Nephron (organoid): ENCODE results near the gene SLC29A2.
A peak's percentile ranks its signal among the peaks of the same experiment; 100 is the strongest.

Experiments
- H3K27ac Mint-ChIP-seq, 3 experiments: 2 replicates each; pipeline ENCODE4 v1.8.0; 2020; ENCODE audit warnings: mixed read lengths in 3 of 3, mild to moderate bottlenecking in 2 of 3, moderate library complexity in 1 of 3
- H3K27me3 Mint-ChIP-seq: 2 replicates; pipeline ENCODE4 v1.8.0; 2021; ENCODE audit warnings: low read depth, mild to moderate bottlenecking, moderate library complexity, mixed read lengths
- H3K36me3 Mint-ChIP-seq: 2 replicates; pipeline ENCODE4 v1.8.0; 2020; ENCODE audit warnings: low read depth, mixed read lengths
- H3K4me1 Mint-ChIP-seq: 2 replicates; pipeline ENCODE4 v1.8.0; 2020; ENCODE audit warnings: mixed read lengths
- H3K4me3 Mint-ChIP-seq, 3 experiments: 2 replicates each; pipeline ENCODE4 v1.8.0; 2020; ENCODE audit warnings: mild to moderate bottlenecking in 3 of 3, mixed read lengths in 3 of 3, moderate library complexity in 2 of 3
- H3K9me3 Mint-ChIP-seq: 2 replicates; pipeline ENCODE4 v1.8.0; 2020; ENCODE audit warnings: mixed read lengths
- CTCF ChIP-seq, 3 experiments: fragments of 200-600 bp; sonication (generic); IDR thresholded peaks; one replicate each; pipeline ENCODE4 v1.5.0; 2021; ENCODE audit warnings: antibody characterized with exemption in 3 of 3; ENCODE audit not compliant: unreplicated experiment in 3 of 3

The SLC29A2 gene

GRCh38 chr11:66417000-66417399 lies 45.4 kb upstream of the SLC29A2 start:
- H3K4me3 Mint-ChIP-seq: no peak overlapping the region
- peaks cover 5% of the 10 kb centered on the region for H3K9me3 Mint-ChIP-seq
- peaks cover 16% of the 10 kb centered on the region for H3K4me1 Mint-ChIP-seq
- no peak overlapping the region for H3K27ac Mint-ChIP-seq
- TF ChIP-seq CTCF (IDR thresholded peaks at IDR 0.05; ENCODE audit: unreplicated experiment in 3 of 3): no peak
- peaks cover 3% of the 10 kb centered on the region for H3K36me3 Mint-ChIP-seq
- H3K27me3 Mint-ChIP-seq: peaks cover 76% of the 10 kb centered on the region

- Mint-ChIP-seq H3K27me3 (peaks cover 74% of the 10 kb centered on the region), H3K27ac (no peak overlapping the region), H3K9me3 (peaks cover 5% of the 10 kb centered on the region), H3K36me3 (peaks cover 3% of the 10 kb centered on the region), H3K4me1 (peaks cover 16% of the 10 kb centered on the region), H3K4me3 (no peak overlapping the region)
- TF ChIP-seq CTCF (IDR thresholded peaks at IDR 0.05; ENCODE audit: unreplicated experiment in 3 of 3): no peak
These were observed 43.9 kb upstream of the SLC29A2 start for GRCh38 chr11:66415423-66415822.

GRCh38 chr11:66414120-66414934 lies 42.8 kb upstream of the SLC29A2 start:
- peaks cover 65% of the 10 kb centered on the region for H3K27me3 Mint-ChIP-seq
- peaks cover 3% of the 10 kb centered on the region for H3K36me3 Mint-ChIP-seq
- peaks cover 16% of the 10 kb centered on the region for H3K4me1 Mint-ChIP-seq
- no peak for TF ChIP-seq CTCF (IDR thresholded peaks at IDR 0.05; ENCODE audit: unreplicated experiment in 3 of 3)
- no peak overlapping the region for H3K27ac Mint-ChIP-seq
- H3K9me3 Mint-ChIP-seq: peaks cover 5% of the 10 kb centered on the region
- H3K4me3 Mint-ChIP-seq: no peak overlapping the region

- H3K27ac Mint-ChIP-seq: no peak overlapping the region
These were observed 41.6 kb upstream of the SLC29A2 start for GRCh38 chr11:66413167-66413566.

GRCh38 chr11:66412110-66412509 lies 40.5 kb upstream of the SLC29A2 start:
- Mint-ChIP-seq H3K27me3 (peaks cover 52% of the 10 kb centered on the region), H3K4me3 (no peak overlapping the region), H3K36me3 (no peaks in the 10 kb centered on the region), H3K27ac (no peak overlapping the region), H3K4me1 (no peaks in the 10 kb centered on the region), H3K9me3 (no peaks in the 10 kb centered on the region)
- no peak for TF ChIP-seq CTCF (IDR thresholded peaks at IDR 0.05; ENCODE audit: unreplicated experiment in 3 of 3)

More at GRCh38 chr11:66413167-66413566, 41.6 kb upstream of the SLC29A2 start:
- no peak for TF ChIP-seq CTCF (IDR thresholded peaks at IDR 0.05; ENCODE audit: unreplicated experiment in 3 of 3)
- Mint-ChIP-seq H3K4me1 (peaks cover 9% of the 10 kb centered on the region), H3K36me3 (no peaks in the 10 kb centered on the region), H3K9me3 (no peaks in the 10 kb centered on the region), H3K4me3 (no peak overlapping the region), H3K27me3 (peaks cover 59% of the 10 kb centered on the region)

- Mint-ChIP-seq H3K4me3 (peak overlapping the region; percentile 7 to 66 (median 26)), H3K27ac (no peak overlapping the region), H3K9me3 (no peaks in the 10 kb centered on the region), H3K4me1 (no peaks in the 10 kb centered on the region), H3K27me3 (peaks cover 60% of the 10 kb centered on the region), H3K36me3 (no peaks in the 10 kb centered on the region)
- no peak for TF ChIP-seq CTCF (IDR thresholded peaks at IDR 0.05; ENCODE audit: unreplicated experiment in 3 of 3)
These were observed 39.8 kb upstream of the SLC29A2 start for GRCh38 chr11:66411323-66411722.
